Smooth muscle cell (in vitro differentiated cells): ENCODE results near the gene DNHD1. TPM values are rescaled to one million over a fixed set of nuclear protein-coding genes. Genes with fewer than 3 reads are reported as not detected.

Experiments used
- DNase-seq: peaks from one replicate; lab custom pipeline; 2025; ENCODE audit not compliant: unreplicated experiment; lab: John Stamatoyannopoulos, UW
- H2AFZ ChIP-seq: fragments of 200-600 bp; sonication (generic); 2 replicates; pipeline ENCODE4 v1.6.0; 2016; ENCODE audit warnings: antibody characterized with exemption, low read depth, mild to moderate bottlenecking
- H3F3A ChIP-seq: fragments of 200-600 bp; sonication (generic); 2 replicates; pipeline ENCODE4 v1.6.0; 2017; ENCODE audit warnings: antibody characterized with exemption, low read depth
- H3K27ac ChIP-seq: fragments of 200-600 bp; sonication (generic); 2 replicates; pipeline ENCODE4 v1.5.1; 2016; ENCODE audit warnings: low read depth, mild to moderate bottlenecking
- H3K27me3 ChIP-seq: fragments of 200-600 bp; sonication (generic); 2 replicates; pipeline ENCODE4 v1.6.1; 2016; ENCODE audit warnings: low read depth, mild to moderate bottlenecking
- H3K36me3 ChIP-seq: fragments of 200-600 bp; sonication (generic); 2 replicates; pipeline ENCODE4 v1.5.1; 2016; ENCODE audit warnings: low read depth
- H3K4me1 ChIP-seq: fragments of 200-600 bp; sonication (generic); 2 replicates; pipeline ENCODE4 v1.5.1; 2016; ENCODE audit warnings: low read depth
- H3K4me2 ChIP-seq: fragments of 200-600 bp; sonication (generic); 2 replicates; pipeline ENCODE4 v1.6.0; 2016; ENCODE audit warnings: mild to moderate bottlenecking
- H3K4me3 ChIP-seq: fragments of 200-600 bp; sonication (generic); 2 replicates; pipeline ENCODE4 v1.5.1; 2016; ENCODE audit warnings: mild to moderate bottlenecking
- H3K79me2 ChIP-seq: fragments of 200-600 bp; sonication (generic); 2 replicates; pipeline ENCODE4 v1.6.0; 2016; ENCODE audit warnings: low read depth, mild to moderate bottlenecking
- H3K9ac ChIP-seq: fragments of 200-600 bp; sonication (generic); 2 replicates; pipeline ENCODE4 v1.6.0; 2016; ENCODE audit warnings: low read depth
- H3K9me3 ChIP-seq: fragments of 200-600 bp; sonication (generic); replicated peaks from 2 replicates; pipeline ENCODE4 v1.5.1; 2016; ENCODE audit warnings: low read depth
- H4K20me1 ChIP-seq: fragments of 200-600 bp; sonication (generic); 2 replicates; pipeline ENCODE4 v1.6.0; 2016; ENCODE audit warnings: low read depth
- CTCF ChIP-seq: fragments of 200-600 bp; sonication (generic); IDR thresholded peaks from 2 replicates; pipeline ENCODE4 v1.5.1; 2017; ENCODE audit warnings: borderline replicate concordance, mild to moderate bottlenecking, antibody characterized with exemption; ENCODE audit not compliant: insufficient read depth, poor library complexity, severe bottlenecking
- WGBS: methylation state at CpG from one replicate; pipeline ENCODE4 v1.1.7; 2016; ENCODE audit warnings: low lambda C conversion rate; 5-methylcytosine and 5-hydroxymethylcytosine counted together
- polyA plus RNA-seq: library from polyadenylated mRNA; unstranded; fragments of >200 nt; fragmentation: Nextera tagmentation; extraction: Ambion mirVana; gene quantifications from 2 replicates; pipeline ENCODE4 v1.2.1, GENCODE V29; 2016
- total RNA-seq: library from RNA; depleted of rRNA; stranded (reverse); fragments of >200 nt; gene quantifications from 2 replicates; pipeline ENCODE4 v1.2.3, GENCODE V29; 2014

The DNHD1 gene
- total and polyA plus RNA-seq, 2 experiments from 2014 or later = 5.5 to 9.1 TPM

- Histone ChIP-seq H3K4me3 (peak within 1 kb of the TSS; percentile 67), H3K9me3 (no peaks in the 10 kb centered on the region), H2AFZ (peak within 1 kb of the TSS; percentile 49), H3K36me3 (no peaks in the 10 kb centered on the region), H3K4me2 (peak within 1 kb of the TSS; percentile 96), H3K27ac (peak within 1 kb of the TSS; percentile 99), H3K79me2 (peaks cover 41% of the 10 kb centered on the region), H3K9ac (peak within 1 kb of the TSS; percentile 90), H3K4me1 (peaks cover 17% of the 10 kb centered on the region), H3F3A (peaks cover 42% of the 10 kb centered on the region), H4K20me1 (peaks cover under 1% of the 10 kb centered on the region), H3K27me3 (no peaks in the 10 kb centered on the region)
- peak; percentile 83 for DNase-seq
- WGBS = 1% methylated on average over 51 of the region's 51 CpGs
- TF ChIP-seq CTCF = peak; percentile 32
Observed at GRCh38 chr11:6612213-6613041, 115.3 kb downstream of the DNHD1 start, which contains the start of gene TAF10. TSS of gene TAF10 (minus strand) at chr11:6612216. CDS start at chr11:6612189, 27 bp downstream.

GRCh38 chr11:6613496-6613895 lies 116.4 kb downstream of the DNHD1 start:
- Histone ChIP-seq H3K79me2 (peaks cover 31% of the 10 kb centered on the region), H3K9ac (peak overlapping the region; percentile 90), H3K27ac (peak overlapping the region; percentile 99), H2AFZ (no peak overlapping the region), H3K27me3 (no peaks in the 10 kb centered on the region), H3K4me1 (peaks cover 13% of the 10 kb centered on the region), H3F3A (peaks cover 35% of the 10 kb centered on the region), H3K4me3 (no peak overlapping the region), H3K9me3 (no peaks in the 10 kb centered on the region), H3K4me2 (peak overlapping the region; percentile 96), H3K36me3 (no peaks in the 10 kb centered on the region), H4K20me1 (no peaks in the 10 kb centered on the region)
- DNase-seq = no peak
- no peak for TF ChIP-seq CTCF
- WGBS = 98% methylated on average over 3 of the region's 3 CpGs

GRCh38 chr11:6614446-6614845 lies 117.4 kb downstream of the DNHD1 start:
- Histone ChIP-seq H3K4me2 (no peak overlapping the region), H3K36me3 (no peaks in the 10 kb centered on the region), H3K4me3 (no peak overlapping the region), H3K27me3 (no peaks in the 10 kb centered on the region), H3K27ac (no peak overlapping the region), H3K4me1 (peaks cover 16% of the 10 kb centered on the region), H3K9me3 (no peaks in the 10 kb centered on the region), H3F3A (peaks cover 31% of the 10 kb centered on the region), H3K9ac (no peak overlapping the region), H2AFZ (no peak overlapping the region), H3K79me2 (peaks cover 21% of the 10 kb centered on the region), H4K20me1 (no peaks in the 10 kb centered on the region)
- DNase-seq = no peak
- TF ChIP-seq CTCF = no peak
- 100% methylated on average over 2 of the region's 2 CpGs for WGBS
